GM18951 (cell line): ENCODE data around the gene RBM5.

Experiments
- POLR2A ChIP-seq: IDR thresholded peaks from 4 replicates; pipeline ENCODE4 v1.6.1; 2011; ENCODE audit warnings: mild to moderate bottlenecking; ENCODE audit not compliant: insufficient read length, insufficient read depth; ENCODE audit errors: extremely low read depth
- in situ Hi-C: fragments of 300-500 bp; cut with MboI; formaldehyde crosslinking; loops from one replicate; pipeline ENCODE4 v1.12.0; 2022; ENCODE audit warnings: low sequenced_read_pairs, mixed read lengths, inconsistent platforms; ENCODE audit not compliant: unreplicated experiment

RBM5 gene

GRCh38 chr3:50162034-50162883 lies 73.5 kb downstream of the RBM5 start:
- TF ChIP-seq POLR2A = no peak
- in situ Hi-C loops = no loop called here

- no peak for TF ChIP-seq POLR2A
- in situ Hi-C loops = no loop called here
Observed at GRCh38 chr3:50163572-50164455, 75.1 kb downstream of the RBM5 start.

GRCh38 chr3:50164481-50164880 lies 75.8 kb downstream of the RBM5 start:
- in situ Hi-C loops = no loop called here

GRCh38 chr3:50164984-50165909 lies 76.5 kb downstream of the RBM5 start:
- in situ Hi-C loops = no loop called here
- no peak for TF ChIP-seq POLR2A

More at GRCh38 chr3:50164481-50164880, 75.8 kb downstream of the RBM5 start:
- TF ChIP-seq POLR2A = no peak

- TF ChIP-seq POLR2A = no peak
- in situ Hi-C loops = no loop called here
Observed at GRCh38 chr3:50165910-50166538, 77.3 kb downstream of the RBM5 start.

- in situ Hi-C loops = no loop called here
- TF ChIP-seq POLR2A = no peak
Observed at GRCh38 chr3:50166620-50167019, 77.9 kb downstream of the RBM5 start.

GRCh38 chr3:50167069-50167840 lies 78.5 kb downstream of the RBM5 start:
- no peak for TF ChIP-seq POLR2A
- in situ Hi-C loops = no loop called here

- TF ChIP-seq POLR2A = no peak
Observed at GRCh38 chr3:50167841-50168209, 79.1 kb downstream of the RBM5 start.

GRCh38 chr3:50168388-50168787 lies 79.7 kb downstream of the RBM5 start:
- in situ Hi-C loops = no loop called here

More at GRCh38 chr3:50167841-50168209, 79.1 kb downstream of the RBM5 start:
- in situ Hi-C loops = no loop called here

More at GRCh38 chr3:50168388-50168787, 79.7 kb downstream of the RBM5 start:
- no peak for TF ChIP-seq POLR2A
